HCEC 1CT (cell line): Measurements from ENCODE around the gene KIF16B.
"Not testable (repeated sequence)": the region's sequence is repeated elsewhere in the genome, so short reads cannot be mapped to it uniquely, and the experiment has no call there.

ENCODE experiments used
- DNase-seq: peaks from one replicate; pipeline ENCODE4 v3.0.0-alpha.2; 2017

The KIF16B gene

GRCh38 chr20:16472045-16472872 is 101.0 kb downstream of the KIF16B start:
- DNase-seq: no peak

DNA sequence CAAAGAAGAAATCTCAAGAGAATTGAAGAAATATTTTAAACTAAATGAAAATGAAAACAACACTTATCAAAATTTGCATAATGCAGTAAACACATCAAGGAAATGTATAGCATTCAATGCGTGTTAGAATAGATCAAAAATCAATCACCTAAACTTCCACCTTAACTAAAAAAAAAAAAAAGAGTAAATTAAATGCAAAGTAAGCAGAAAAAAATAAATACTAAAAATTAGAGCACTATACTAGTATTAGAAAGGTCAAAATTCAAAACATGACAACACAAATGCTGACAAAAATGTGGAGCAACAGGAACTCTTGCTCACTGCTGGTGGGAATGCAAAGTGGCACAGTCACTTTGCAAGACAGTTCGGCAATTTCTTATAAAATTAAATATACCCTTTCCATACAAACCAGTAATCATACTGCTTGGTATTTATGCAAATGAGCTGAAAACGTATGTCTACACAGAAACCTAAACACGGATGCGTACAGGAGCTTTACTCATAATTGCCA is 103.8 kb downstream of the KIF16B start:
- no peak for DNase-seq

- DNase-seq: no peak
Measured at GRCh38 chr20:16462711-16463110, 110.5 kb downstream of the KIF16B start.

- DNase-seq: peak; percentile 78
Measured at GRCh38 chr20:16459019-16459700, 114.1 kb downstream of the KIF16B start.

- DNase-seq: no peak
Measured at GRCh38 chr20:16457514-16457913, 115.7 kb downstream of the KIF16B start.

GRCh38 chr20:16455324-16455723 is 117.9 kb downstream of the KIF16B start:
- DNase-seq: no peak

DNA sequence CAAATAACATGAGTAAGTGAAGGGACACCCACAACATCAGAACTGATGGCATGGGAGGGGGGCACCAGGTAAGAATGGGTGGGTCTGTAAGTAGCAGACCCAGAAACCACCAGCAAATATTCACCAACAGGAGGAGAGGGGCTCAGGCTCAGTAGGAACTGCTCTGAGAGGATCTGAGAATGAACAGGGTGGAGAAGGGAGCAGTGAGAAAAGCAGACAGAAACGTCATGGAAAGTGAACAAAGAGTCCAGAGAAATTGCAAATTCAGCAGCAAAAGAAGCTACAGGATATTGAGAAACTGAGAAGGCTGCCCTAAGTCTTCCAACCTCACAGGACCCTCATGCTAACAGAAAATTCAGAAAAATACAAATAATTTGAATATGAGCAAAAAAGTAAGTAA is 121.3 kb downstream of the KIF16B start:
- no peak for DNase-seq

DNA sequence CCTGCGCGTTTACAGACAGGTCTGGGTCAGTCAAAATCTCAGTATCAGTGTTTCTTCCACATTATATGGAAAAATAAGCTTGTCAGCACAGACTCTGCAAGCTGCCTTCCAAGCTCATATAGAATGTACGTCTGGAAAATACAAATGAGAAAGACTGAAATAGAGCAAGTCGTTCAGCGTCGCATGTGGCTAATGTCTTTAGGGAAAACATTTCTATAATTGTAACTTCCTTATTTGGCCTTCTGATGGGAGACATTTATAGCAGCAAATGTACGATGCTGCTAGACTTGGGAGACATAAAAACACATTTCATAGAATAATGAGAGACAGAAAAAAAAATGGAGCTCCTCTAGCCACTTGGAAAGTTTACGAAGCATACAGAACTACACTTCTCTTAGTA is 122.2 kb downstream of the KIF16B start:
- no peak for DNase-seq

- no peak for DNase-seq
Measured at GRCh38 chr20:16446991-16447390, 126.3 kb downstream of the KIF16B start.

DNA sequence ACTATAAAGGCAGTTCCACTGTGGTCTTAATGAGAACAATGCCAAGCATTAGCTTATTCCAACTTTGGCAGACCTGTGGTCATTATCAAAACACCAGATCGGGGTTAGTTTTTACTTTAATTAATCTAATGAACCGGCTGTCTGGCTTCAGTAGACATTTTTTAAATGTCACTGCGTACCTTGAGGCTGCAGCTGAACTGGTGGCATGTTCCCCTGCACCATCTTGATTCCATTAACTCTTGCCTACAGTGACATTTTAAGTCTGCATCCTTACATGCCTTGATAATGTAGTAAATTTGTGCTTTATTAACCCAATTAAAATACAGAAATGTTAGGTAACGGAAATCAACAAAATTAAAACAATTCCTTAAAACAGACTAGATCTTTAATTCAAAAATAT is 127.0 kb downstream of the KIF16B start:
- no peak for DNase-seq

DNA sequence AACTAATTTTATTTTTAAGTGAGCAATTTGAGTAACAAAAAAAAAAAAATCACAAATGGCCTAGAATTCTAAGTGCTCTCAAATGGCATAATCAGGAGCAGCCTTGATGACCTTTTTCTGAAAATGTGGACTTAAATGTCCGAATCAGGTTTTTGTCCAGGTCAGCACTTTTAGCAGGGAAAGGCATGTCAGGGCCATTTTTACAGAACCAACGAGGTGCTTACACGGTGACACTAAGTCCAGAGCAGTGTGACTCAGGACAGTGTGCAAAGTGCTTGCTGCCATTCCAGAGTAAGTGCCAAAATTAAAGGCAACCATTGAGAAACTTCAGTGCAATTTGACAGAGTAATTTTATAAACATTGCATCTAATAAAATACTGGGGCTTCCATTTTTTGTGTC is 127.8 kb downstream of the KIF16B start:
- DNase-seq: no peak

GRCh38 chr20:16444057-16444777 is 129.0 kb downstream of the KIF16B start:
- no peak for DNase-seq

DNA sequence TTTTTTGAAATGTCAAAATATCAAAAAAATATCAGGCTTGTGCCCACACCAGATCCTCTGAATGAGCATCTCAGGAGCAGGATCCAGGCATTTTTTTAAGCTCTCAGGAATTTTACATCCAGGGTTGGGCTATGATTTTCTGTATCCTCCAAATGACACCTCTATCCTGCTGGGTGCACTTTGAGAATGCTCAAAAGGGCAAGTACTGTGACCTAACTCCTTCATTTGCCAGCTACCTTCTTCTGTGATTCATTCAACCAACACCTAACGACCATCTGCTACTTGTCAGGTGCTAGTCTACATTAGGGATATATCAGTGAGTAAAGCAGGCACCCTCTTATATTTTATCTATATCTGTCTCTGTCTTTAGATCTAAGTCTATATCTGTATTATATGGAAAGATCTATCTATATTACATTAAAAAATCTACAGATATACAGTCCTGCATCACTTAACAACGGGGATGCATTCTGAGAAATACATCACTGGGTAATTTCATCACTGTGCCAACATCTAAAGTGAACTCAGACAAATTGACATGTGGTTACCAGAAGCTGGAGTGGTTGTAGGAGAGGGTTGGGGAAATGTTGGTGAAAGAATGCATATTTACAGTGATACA is 131.6 kb downstream of the KIF16B start:
- DNase-seq: no peak

DNA sequence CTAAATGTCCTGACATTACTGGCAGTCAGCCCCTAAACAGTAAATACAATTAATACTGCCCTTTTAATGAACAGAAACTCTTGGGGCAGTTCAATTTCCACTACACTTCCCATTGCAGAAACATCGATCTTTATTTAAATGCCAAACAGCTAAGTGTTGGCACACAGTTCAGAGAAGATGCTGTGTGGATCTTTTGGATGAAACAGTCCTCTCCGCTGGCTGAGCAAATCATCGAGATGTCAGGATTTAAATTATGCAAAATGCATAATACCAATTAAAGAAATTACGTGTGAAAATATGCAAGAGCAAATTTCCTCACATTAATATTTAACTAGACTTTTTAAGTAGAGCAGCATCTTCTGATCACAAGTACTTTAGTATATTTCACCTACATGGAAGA is 132.6 kb downstream of the KIF16B start:
- DNase-seq: no peak

DNA sequence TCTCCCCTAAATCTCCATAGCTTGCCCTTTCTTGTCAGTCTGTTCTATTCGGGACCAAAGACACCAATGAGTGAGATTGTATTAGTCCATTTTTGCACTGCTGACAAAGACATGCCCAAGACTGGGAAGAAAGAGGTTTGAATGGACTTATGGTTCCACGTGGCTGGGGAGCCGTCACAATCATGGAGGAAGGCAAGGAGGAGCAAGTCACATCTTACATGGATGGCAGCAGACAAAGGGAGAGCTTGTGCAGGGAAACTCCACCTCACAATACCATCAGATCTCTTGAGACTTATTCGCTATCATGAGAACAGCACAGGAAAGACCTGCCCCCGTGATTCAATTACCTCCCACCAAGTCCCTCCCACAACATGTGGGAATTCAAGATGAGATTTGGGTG is 133.7 kb downstream of the KIF16B start:
- not testable (repeated sequence) for DNase-seq

GRCh38 chr20:16438100-16438499 is 135.1 kb downstream of the KIF16B start:
- no peak for DNase-seq

- no peak for DNase-seq
Measured at GRCh38 chr20:16437387-16437996, 135.8 kb downstream of the KIF16B start.

DNA sequence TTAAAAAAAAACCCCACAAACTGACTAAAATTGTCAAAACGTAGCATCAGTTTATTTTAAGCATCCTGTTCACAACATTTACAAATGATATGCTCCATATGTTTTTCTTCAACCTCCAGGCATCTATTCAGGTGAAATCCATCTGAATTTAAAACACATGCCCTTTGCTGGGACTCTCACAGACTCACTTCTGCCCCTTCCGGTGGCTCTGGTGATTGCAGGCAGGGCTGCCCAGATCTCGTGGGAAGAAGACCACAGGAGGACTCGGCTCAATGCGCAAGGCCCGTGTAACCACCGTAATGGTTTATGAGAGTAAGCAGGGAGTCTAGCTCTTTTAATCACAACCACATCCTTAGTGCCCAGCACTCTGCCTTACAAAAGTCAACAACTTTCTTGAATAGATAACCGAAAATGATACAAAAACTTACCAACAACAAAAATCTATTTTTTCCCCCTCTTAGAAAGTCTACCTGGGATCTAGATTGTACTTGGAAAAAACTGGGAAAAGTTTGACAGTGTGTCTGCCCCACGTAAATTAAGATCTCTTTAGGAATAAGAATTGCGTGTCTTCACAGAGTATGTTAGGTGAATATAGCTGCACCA is 139.1 kb downstream of the KIF16B start:
- DNase-seq: no peak

DNA sequence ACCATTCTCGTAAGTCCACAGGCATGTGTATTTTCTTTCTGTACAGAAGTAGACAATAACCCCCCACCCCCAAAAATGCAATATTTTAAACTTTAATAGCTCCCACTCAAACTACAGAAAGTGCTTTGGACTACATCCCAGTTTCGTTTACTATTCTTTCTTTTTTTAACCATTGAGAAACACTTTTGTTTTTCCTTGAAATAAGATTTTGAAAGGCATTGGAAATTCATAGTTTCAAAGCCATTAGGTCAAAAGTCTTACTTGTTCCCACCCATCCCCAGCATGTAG is 140.0 kb downstream of the KIF16B start:
- no peak for DNase-seq

DNA sequence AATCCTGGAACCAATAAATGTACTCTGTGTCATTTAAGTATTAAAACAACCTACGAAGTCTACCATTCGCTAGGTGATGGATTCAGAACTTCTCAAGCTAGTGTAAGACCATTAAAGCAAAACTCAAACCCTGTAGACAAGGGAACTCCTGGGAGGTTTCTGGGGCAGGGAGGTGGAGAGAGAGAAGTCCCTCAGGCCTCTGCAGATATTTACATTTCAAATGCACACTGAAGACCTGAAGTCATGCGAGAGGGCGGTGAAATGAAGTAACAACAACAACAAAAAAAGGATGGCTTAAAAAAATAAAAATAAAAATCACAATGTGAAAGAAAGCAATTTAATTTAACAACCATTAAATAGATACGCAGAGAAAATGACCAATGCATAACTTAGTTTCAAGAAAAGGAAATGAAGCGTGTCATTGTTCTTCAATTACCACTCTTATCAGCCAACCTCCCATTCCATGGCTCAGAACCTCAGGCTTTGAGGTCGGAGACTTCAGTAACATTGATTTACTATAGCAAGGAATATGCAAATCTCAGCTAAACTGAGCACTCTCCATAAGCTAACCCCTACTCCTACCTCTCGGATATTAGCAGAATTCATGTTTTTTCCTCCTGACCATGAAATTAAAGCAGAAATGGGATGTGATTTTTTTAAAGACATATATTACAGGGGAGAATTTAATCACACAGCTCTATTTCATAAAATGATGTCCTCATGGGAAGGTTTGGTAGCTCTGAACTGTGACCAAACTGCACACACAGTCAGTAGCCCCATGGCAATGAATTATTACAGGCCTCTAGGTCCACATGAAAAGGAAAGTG is 140.6 kb downstream of the KIF16B start:
- DNase-seq: no peak

DNA sequence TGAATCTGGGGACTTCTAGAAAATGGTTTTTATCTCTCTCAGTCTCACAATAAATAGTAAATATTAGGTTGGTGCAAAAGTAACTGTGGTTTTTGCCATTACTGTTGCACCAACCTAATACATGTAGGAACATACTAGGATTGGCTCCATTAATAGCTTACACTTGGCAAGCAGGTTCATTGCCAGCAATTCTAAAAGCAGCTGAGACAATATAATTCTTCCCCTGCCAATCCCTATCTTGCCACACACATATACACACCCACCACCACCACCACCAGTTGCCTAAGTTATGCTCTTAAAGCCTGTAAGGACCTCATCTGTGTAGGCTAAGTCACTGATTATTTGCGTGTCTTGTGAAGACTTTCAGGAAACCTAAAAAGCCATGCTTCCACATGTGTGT is 145.1 kb downstream of the KIF16B start:
- no peak for DNase-seq

DNA sequence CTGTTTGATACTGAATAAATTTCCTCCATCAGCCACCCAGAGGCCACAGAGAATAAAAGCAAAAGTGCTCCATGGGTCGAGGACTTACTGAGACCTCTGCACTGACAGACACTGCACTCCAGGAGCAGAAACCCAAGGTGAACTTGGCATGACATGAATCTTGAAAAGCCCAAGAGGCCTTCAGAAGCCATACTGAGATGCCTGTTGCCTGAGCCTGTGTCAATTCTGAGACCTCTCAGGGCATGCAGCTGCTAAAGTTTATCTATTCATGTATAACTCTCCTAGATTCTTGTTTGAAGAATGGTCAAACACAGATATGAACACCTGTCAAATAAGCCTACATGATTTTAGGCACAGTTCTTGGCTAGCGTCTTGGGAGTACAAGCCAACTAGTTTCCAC is 145.7 kb downstream of the KIF16B start:
- no peak for DNase-seq
